CD4-positive, alpha-beta T cell treated with Interleukin-4 for 1 hour (primary cell): ENCODE measurements around the gene OPRL1.

Experiments used
- DNase-seq, 2 donors: peaks; one replicate each; pipeline ENCODE4 v3.0.0-alpha.2; 2020 to 2022

Gene OPRL1

GRCh38 chr20:64056889-64057627 is 22.8 kb upstream of the OPRL1 start:
- DNase-seq: no peak

- peak; percentile 77 to 79 for DNase-seq
Measured at GRCh38 chr20:64057628-64058498, 22.0 kb upstream of the OPRL1 start.

GRCh38 chr20:64058536-64058935 is 21.3 kb upstream of the OPRL1 start:
- no peak for DNase-seq

GRCh38 chr20:64062276-64062595 is 17.6 kb upstream of the OPRL1 start:
- DNase-seq: no peak

GRCh38 chr20:64062596-64063388 is 17.1 kb upstream of the OPRL1 start, which contains the start of gene TCEA2:
TSS of gene TCEA2 (plus strand) at chr20:64063198. CDS start at chr20:64063313, 115 bp downstream.
- peak; percentile 93 for DNase-seq

GRCh38 chr20:64063389-64064144 is 16.3 kb upstream of the OPRL1 start:
- DNase-seq: no peak

GRCh38 chr20:64064145-64064698 is 15.7 kb upstream of the OPRL1 start:
- no peak for DNase-seq

- DNase-seq: no peak
Measured at GRCh38 chr20:64065062-64065973, 14.6 kb upstream of the OPRL1 start.

GRCh38 chr20:64065974-64066343 is 13.9 kb upstream of the OPRL1 start:
- peak; percentile 78 to 81 for DNase-seq

- DNase-seq: no peak
Measured at GRCh38 chr20:64067005-64067632, 12.8 kb upstream of the OPRL1 start.

GRCh38 chr20:64067733-64068307 is 12.1 kb upstream of the OPRL1 start:
- DNase-seq: no peak

GRCh38 chr20:64068386-64069208 is 11.3 kb upstream of the OPRL1 start:
- DNase-seq: no peak

GRCh38 chr20:64069209-64069613 is 10.7 kb upstream of the OPRL1 start:
- no peak for DNase-seq

- no peak for DNase-seq
Measured at GRCh38 chr20:64069614-64070243, 10.2 kb upstream of the OPRL1 start.

GRCh38 chr20:64070244-64070993 is 9.5 kb upstream of the OPRL1 start:
- no peak for DNase-seq

- DNase-seq: no peak
Measured at GRCh38 chr20:64071341-64072332, 8.2 kb upstream of the OPRL1 start.
